HepG2 (cell line): Measurements from ENCODE around the gene CLUH.

ENCODE experiments used
- JUND ChIP-seq: sonication (generic); formaldehyde crosslinking; IDR thresholded peaks from 2 replicates; pipeline ENCODE4 v1.8.0; 2022; ENCODE audit warnings: mild to moderate bottlenecking, missing genetic modification reagents
- NFYB ChIP-seq: sonication (generic); formaldehyde crosslinking; IDR thresholded peaks from 2 replicates; pipeline ENCODE4 v1.4.0; 2020; ENCODE audit warnings: missing genetic modification reagents
- RFXANK ChIP-seq: IDR thresholded peaks from 2 replicates; pipeline ENCODE4 v1.6.1; 2016
- ZNF484 ChIP-seq: sonication (generic); formaldehyde crosslinking; IDR thresholded peaks from 2 replicates; pipeline ENCODE4 v1.5.1; 2020; ENCODE audit warnings: mild to moderate bottlenecking, low read depth, missing genetic modification reagents, borderline replicate concordance
- ZSCAN20 ChIP-seq: sonication (generic); formaldehyde crosslinking; IDR thresholded peaks from 2 replicates; pipeline ENCODE4 v1.4.0; 2020; ENCODE audit warnings: missing genetic modification reagents, mild to moderate bottlenecking, borderline replicate concordance
- ZSCAN29 ChIP-seq: sonication (generic); formaldehyde crosslinking; conservative IDR thresholded peaks from 2 replicates; pipeline ENCODE4 v1.4.0; 2020; ENCODE audit warnings: mild to moderate bottlenecking, missing genetic modification reagents

- TF ChIP-seq NFYB (CRISPR knock-in tag) (no peak), ZNF484 (CRISPR knock-in tag) (no peak), JUND (CRISPR knock-in tag) (no peak), RFXANK (CRISPR knock-in tag) (no peak), ZSCAN20 (no peak), ZSCAN29 (CRISPR knock-in tag) (no peak)
Measured at GRCh38 chr17:2723505-2723996, 12.0 kb upstream of the CLUH start.
